Measurements from ENCODE around the gene SPG11. TPM values are rescaled to one million over a fixed set of nuclear protein-coding genes. Genes with fewer than 3 reads are reported as not detected.

Gene SPG11
- total and polyA plus RNA-seq, 2 experiments from 2014 or later = 23.3 to 42.2 TPM

- no peaks in the 10 kb centered on the region; the same call in none of the 2 replicates for H4K20me1 ChIP-seq (replicated peaks; ENCODE audit: insufficient read depth)
- H3K4me3 ChIP-seq = no peak overlapping the region
- TF ChIP-seq EZH2phosphoT487 (IDR thresholded peaks at IDR 0.05; ENCODE audit: unreplicated experiment) (no peak), REST (IDR thresholded peaks at IDR 0.05; ENCODE audit: unreplicated experiment) (no peak), CREB1 (CRISPR knock-in tag; IDR thresholded peaks at IDR 0.05; ENCODE audit: low read depth) (no peak), EZH2 (IDR thresholded peaks at IDR 0.05; ENCODE audit: low read depth, unreplicated experiment) (no peak), NANOG (IDR thresholded peaks at IDR 0.05; ENCODE audit: borderline replicate concordance) (no peak), ZNF462 (CRISPR knock-in tag; IDR thresholded peaks at IDR 0.05) (no peak), JUNB (IDR thresholded peaks at IDR 0.05; ENCODE audit: unreplicated experiment) (no peak), ZNF331 (CRISPR knock-in tag; IDR thresholded peaks at IDR 0.05; ENCODE audit: low read depth) (no peak), CTCF (conservative IDR thresholded peaks at IDR 0.05; ENCODE audit: low read depth in 2 of 2) (no peak), ETS1 (IDR thresholded peaks at IDR 0.05) (no peak), POLR2AphosphoS5 (IDR thresholded peaks at IDR 0.05; ENCODE audit: low read depth) (no peak), STAT1 (IDR thresholded peaks at IDR 0.05; ENCODE audit: unreplicated experiment) (no peak), ZNF114 (CRISPR knock-in tag; IDR thresholded peaks at IDR 0.05) (no peak)
- H3K27me3 Mint-ChIP-seq (ENCODE audit: insufficient read depth, low read depth, poor library complexity) = peaks cover 2% of the 10 kb centered on the region
- no peak overlapping the region for H2AFZ ChIP-seq
- H3K36me3 ChIP-seq (ENCODE audit: insufficient read depth) = peaks cover 51% of the 10 kb centered on the region
- no peak overlapping the region for H3K27ac Mint-ChIP-seq
- no peaks in the 10 kb centered on the region for H3K27me3 ChIP-seq (ENCODE audit: insufficient read depth)
- H3K4me2 ChIP-seq = no peak overlapping the region
- no peak for DNase-seq (ENCODE audit: low spot score)
- H3F3A ChIP-seq (replicated peaks; ENCODE audit: low read depth) = no peaks in the 10 kb centered on the region
- no peaks in the 10 kb centered on the region for H3K4me1 Mint-ChIP-seq
- no peak for ATAC-seq
- H3K79me2 ChIP-seq (replicated peaks; ENCODE audit: insufficient read depth) = peaks cover 24% of the 10 kb centered on the region
- H3K4me1 ChIP-seq (ENCODE audit: insufficient read depth) = no peaks in the 10 kb centered on the region
- no peaks in the 10 kb centered on the region for H3K9me3 Mint-ChIP-seq
- peaks cover 87% of the 10 kb centered on the region for H3K36me3 Mint-ChIP-seq (ENCODE audit: low read depth)
- H3K9me2 ChIP-seq (ENCODE audit: insufficient read depth) = no peaks in the 10 kb centered on the region
- no peak overlapping the region for H3K27ac ChIP-seq (ENCODE audit: low read depth)
- no peak overlapping the region for H3K4me3 Mint-ChIP-seq
These were observed 108.3 kb downstream of the SPG11 start for GRCh38 chr15:44554934-44555723.

Measured in GM23338 (cell line).